ENCODE data around the gene SNX15. TPM values are rescaled to one million over a fixed set of nuclear protein-coding genes. Genes with fewer than 3 reads are reported as not detected.

SNX15 gene
- total RNA-seq, 1 donor from 2014 or later = 24.1 TPM

GRCh38 chr11:65065851-65066250, 38.6 kb downstream of the SNX15 start:
- intact Hi-C loops (cut with DNase I) = no loop called here
- Histone ChIP-seq H3K4me3 (no peak overlapping the region), H3K27me3 (no peaks in the 10 kb centered on the region), H3K36me3 (no peaks in the 10 kb centered on the region), H3K4me1 (no peaks in the 10 kb centered on the region), H3K27ac (no peak overlapping the region), H3K9me3 (no peaks in the 10 kb centered on the region)
- no peak for TF ChIP-seq POLR2A (IDR thresholded peaks at IDR 0.05)
- no peak for TF ChIP-seq CTCF (IDR thresholded peaks at IDR 0.05)
- no peak for TF ChIP-seq POLR2AphosphoS5 (IDR thresholded peaks at IDR 0.05; ENCODE audit: insufficient read depth in 1 of 2, low read depth in 1 of 2)
- DNase-seq (ENCODE audit: extremely low spot score in 2 of 2) = no peak

GRCh38 chr11:65066315-65066714, 39.1 kb downstream of the SNX15 start:
- no peaks in the 10 kb centered on the region for H3K27me3 ChIP-seq
- H3K27ac ChIP-seq = no peak overlapping the region
- intact Hi-C loops (cut with DNase I) = no loop called here

GRCh38 chr11:65066805-65067291, 39.6 kb downstream of the SNX15 start:
- H3K4me3 ChIP-seq = no peak overlapping the region
- H3K27me3 ChIP-seq = no peaks in the 10 kb centered on the region
- H3K4me1 ChIP-seq = no peaks in the 10 kb centered on the region
- no peak for TF ChIP-seq POLR2AphosphoS5 (IDR thresholded peaks at IDR 0.05; ENCODE audit: insufficient read depth in 1 of 2, low read depth in 1 of 2)
- no peak for TF ChIP-seq POLR2A (IDR thresholded peaks at IDR 0.05)
- no peak for TF ChIP-seq CTCF (IDR thresholded peaks at IDR 0.05)
- intact Hi-C loops (cut with DNase I) = no loop called here
- no peaks in the 10 kb centered on the region for H3K36me3 ChIP-seq
- H3K9me3 ChIP-seq = no peaks in the 10 kb centered on the region
- no peak for DNase-seq (ENCODE audit: extremely low spot score in 2 of 2)
- no peak overlapping the region for H3K27ac ChIP-seq

More at GRCh38 chr11:65066315-65066714, 39.1 kb downstream of the SNX15 start:
- Histone ChIP-seq H3K9me3 (no peaks in the 10 kb centered on the region), H3K4me1 (no peaks in the 10 kb centered on the region), H3K4me3 (no peak overlapping the region), H3K36me3 (no peaks in the 10 kb centered on the region)
- no peak for DNase-seq (ENCODE audit: extremely low spot score in 2 of 2)
- TF ChIP-seq POLR2AphosphoS5 (IDR thresholded peaks at IDR 0.05; ENCODE audit: insufficient read depth in 1 of 2, low read depth in 1 of 2) (no peak), POLR2A (IDR thresholded peaks at IDR 0.05) (no peak), CTCF (IDR thresholded peaks at IDR 0.05) (no peak)

- intact Hi-C loops (cut with DNase I) = no loop called here
- TF ChIP-seq POLR2A (IDR thresholded peaks at IDR 0.05) (no peak), POLR2AphosphoS5 (IDR thresholded peaks at IDR 0.05; ENCODE audit: insufficient read depth in 1 of 2, low read depth in 1 of 2) (no peak), CTCF (IDR thresholded peaks at IDR 0.05) (no peak)
- no peak for DNase-seq (ENCODE audit: extremely low spot score in 2 of 2)
- H3K36me3 ChIP-seq = no peaks in the 10 kb centered on the region
- H3K4me1 ChIP-seq = no peaks in the 10 kb centered on the region
- no peak overlapping the region for H3K4me3 ChIP-seq
- no peak overlapping the region for H3K27ac ChIP-seq
- no peaks in the 10 kb centered on the region for H3K27me3 ChIP-seq
- no peaks in the 10 kb centered on the region for H3K9me3 ChIP-seq
These were observed 40.2 kb downstream of the SNX15 start for GRCh38 chr11:65067446-65067845.

GRCh38 chr11:65069217-65069616, 42.0 kb downstream of the SNX15 start:
- no peaks in the 10 kb centered on the region for H3K27me3 ChIP-seq
- no peak overlapping the region for H3K4me3 ChIP-seq
- H3K36me3 ChIP-seq = no peaks in the 10 kb centered on the region
- no peak for DNase-seq (ENCODE audit: extremely low spot score in 2 of 2)
- no peaks in the 10 kb centered on the region for H3K9me3 ChIP-seq
- no peaks in the 10 kb centered on the region for H3K4me1 ChIP-seq
- intact Hi-C loops (cut with DNase I) = no loop called here
- no peak overlapping the region for H3K27ac ChIP-seq
- TF ChIP-seq POLR2AphosphoS5 (IDR thresholded peaks at IDR 0.05; ENCODE audit: insufficient read depth in 1 of 2, low read depth in 1 of 2) (no peak), CTCF (IDR thresholded peaks at IDR 0.05) (no peak), POLR2A (IDR thresholded peaks at IDR 0.05) (no peak)
